ENCODE data around the gene GHRH.

Gene GHRH

GRCh38 chr20:37261714-37262113, at the start of gene GHRH:
Gene GHRH, minus strand, starts transcription at chr20:37261814. Its CDS starts 4,925 bp downstream, at chr20:37256889.
- Histone ChIP-seq H3K36me3 (ENCODE audit: low read depth) (no peaks in the 10 kb centered on the region), H3K27me3 (ENCODE audit: insufficient read depth, poor library complexity, severe bottlenecking) (peaks cover 10% of the 10 kb centered on the region), H3K9me3 (ENCODE audit: severe bottlenecking) (no peaks in the 10 kb centered on the region), H3K4me3 (ENCODE audit: severe bottlenecking) (no peak within 1 kb of the TSS), H3K4me1 (ENCODE audit: insufficient read depth, poor library complexity, severe bottlenecking) (no peaks in the 10 kb centered on the region), H3K27ac (ENCODE audit: poor library complexity, severe bottlenecking) (no peak within 1 kb of the TSS)
- ATAC-seq (ENCODE audit: low read depth) (no peak), DNase-seq (ENCODE audit: low spot score) (no peak)
- TF ChIP-seq, protein P1, sequence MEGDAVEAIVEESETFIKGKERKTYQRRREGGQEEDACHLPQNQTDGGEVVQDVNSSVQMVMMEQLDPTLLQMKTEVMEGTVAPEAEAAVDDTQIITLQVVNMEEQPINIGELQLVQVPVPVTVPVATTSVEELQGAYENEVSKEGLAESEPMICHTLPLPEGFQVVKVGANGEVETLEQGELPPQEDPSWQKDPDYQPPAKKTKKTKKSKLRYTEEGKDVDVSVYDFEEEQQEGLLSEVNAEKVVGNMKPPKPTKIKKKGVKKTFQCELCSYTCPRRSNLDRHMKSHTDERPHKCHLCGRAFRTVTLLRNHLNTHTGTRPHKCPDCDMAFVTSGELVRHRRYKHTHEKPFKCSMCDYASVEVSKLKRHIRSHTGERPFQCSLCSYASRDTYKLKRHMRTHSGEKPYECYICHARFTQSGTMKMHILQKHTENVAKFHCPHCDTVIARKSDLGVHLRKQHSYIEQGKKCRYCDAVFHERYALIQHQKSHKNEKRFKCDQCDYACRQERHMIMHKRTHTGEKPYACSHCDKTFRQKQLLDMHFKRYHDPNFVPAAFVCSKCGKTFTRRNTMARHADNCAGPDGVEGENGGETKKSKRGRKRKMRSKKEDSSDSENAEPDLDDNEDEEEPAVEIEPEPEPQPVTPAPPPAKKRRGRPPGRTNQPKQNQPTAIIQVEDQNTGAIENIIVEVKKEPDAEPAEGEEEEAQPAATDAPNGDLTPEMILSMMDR (IDR thresholded peaks at IDR 0.05; ENCODE audit: poor library complexity, severe bottlenecking) = no peak

DNA sequence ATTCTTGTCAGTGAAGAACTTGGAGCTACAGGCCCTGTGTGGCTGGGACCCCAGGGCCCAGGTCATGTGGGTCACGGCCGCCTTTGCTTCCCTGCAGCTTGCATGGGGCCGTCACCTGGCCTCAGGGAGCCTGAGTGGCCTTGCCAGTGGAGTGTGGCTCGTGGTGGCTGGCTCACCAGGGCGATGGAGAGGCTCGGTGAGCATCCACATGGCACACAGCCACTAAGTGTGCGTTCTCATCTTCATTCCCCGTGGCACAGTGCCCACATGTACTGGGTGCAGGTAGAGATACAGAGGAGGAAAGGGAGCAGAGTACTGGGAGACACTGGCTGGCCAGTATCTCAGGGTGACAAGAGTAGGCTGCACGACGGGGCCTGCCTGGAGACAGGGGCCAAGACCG, 49.3 kb upstream of the GHRH start:
- no peak overlapping the region for H3K27ac ChIP-seq (ENCODE audit: poor library complexity, severe bottlenecking)
- H3K4me1 ChIP-seq (ENCODE audit: insufficient read depth, poor library complexity, severe bottlenecking) = peaks cover 25% of the 10 kb centered on the region
- H3K36me3 ChIP-seq (ENCODE audit: low read depth) = peaks cover 92% of the 10 kb centered on the region
- H3K27me3 ChIP-seq (ENCODE audit: insufficient read depth, poor library complexity, severe bottlenecking) = no peaks in the 10 kb centered on the region
- DNase-seq (ENCODE audit: low spot score) = no peak
- no peak overlapping the region for H3K4me3 ChIP-seq (ENCODE audit: severe bottlenecking)
- TF ChIP-seq, protein P1 (IDR thresholded peaks at IDR 0.05; ENCODE audit: poor library complexity, severe bottlenecking) = no peak
- H3K9me3 ChIP-seq (ENCODE audit: severe bottlenecking) = no peaks in the 10 kb centered on the region
- ATAC-seq (ENCODE audit: low read depth) = no peak

DNA sequence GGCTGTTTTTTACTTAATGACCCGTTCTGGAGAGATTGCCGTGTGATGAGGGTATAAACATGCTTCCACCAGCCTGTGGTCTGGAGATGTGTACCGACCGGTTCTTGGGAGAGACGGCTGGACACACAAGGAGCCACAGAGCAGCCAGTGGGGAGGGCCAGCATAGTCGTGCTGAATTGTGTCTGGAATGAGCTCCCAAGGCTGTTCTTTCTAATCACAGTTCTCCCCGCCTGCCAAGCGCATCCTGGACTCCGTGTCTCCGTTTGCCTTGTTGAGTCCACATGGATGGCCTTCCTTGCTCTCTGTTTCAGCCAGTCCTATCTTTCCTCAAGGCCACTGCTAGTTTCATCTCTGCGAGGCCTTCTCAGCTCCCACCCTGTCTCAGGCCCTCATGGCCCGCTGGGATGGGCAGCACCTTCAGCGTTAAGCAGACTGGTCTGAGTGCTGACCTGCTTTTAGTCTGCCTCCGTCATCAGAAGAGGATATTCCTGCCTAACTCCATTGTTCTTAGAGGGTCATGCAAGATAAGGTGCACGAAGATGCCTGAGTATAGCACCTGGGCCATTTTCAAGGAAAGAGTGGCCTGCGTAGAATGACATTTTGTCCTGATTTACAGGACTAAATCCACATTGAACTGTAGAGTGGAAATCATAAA, 48.4 kb upstream of the GHRH start:
- no peaks in the 10 kb centered on the region for H3K27me3 ChIP-seq (ENCODE audit: insufficient read depth, poor library complexity, severe bottlenecking)
- H3K36me3 ChIP-seq (ENCODE audit: low read depth) = peaks cover 85% of the 10 kb centered on the region
- DNase-seq (ENCODE audit: low spot score) (no peak), ATAC-seq (ENCODE audit: low read depth) (no peak)
- H3K4me3 ChIP-seq (ENCODE audit: severe bottlenecking) = no peak overlapping the region
- no peak overlapping the region for H3K27ac ChIP-seq (ENCODE audit: poor library complexity, severe bottlenecking)
- peaks cover 18% of the 10 kb centered on the region for H3K4me1 ChIP-seq (ENCODE audit: insufficient read depth, poor library complexity, severe bottlenecking)
- TF ChIP-seq, protein P1 (IDR thresholded peaks at IDR 0.05; ENCODE audit: poor library complexity, severe bottlenecking) = no peak
- H3K9me3 ChIP-seq (ENCODE audit: severe bottlenecking) = no peaks in the 10 kb centered on the region

- no peaks in the 10 kb centered on the region for H3K9me3 ChIP-seq (ENCODE audit: severe bottlenecking)
- H3K27me3 ChIP-seq (ENCODE audit: insufficient read depth, poor library complexity, severe bottlenecking) = no peaks in the 10 kb centered on the region
- ATAC-seq (ENCODE audit: low read depth) (no peak), DNase-seq (ENCODE audit: low spot score) (no peak)
- no peak overlapping the region for H3K27ac ChIP-seq (ENCODE audit: poor library complexity, severe bottlenecking)
- TF ChIP-seq, protein P1 (IDR thresholded peaks at IDR 0.05; ENCODE audit: poor library complexity, severe bottlenecking) = no peak
- peaks cover 85% of the 10 kb centered on the region for H3K36me3 ChIP-seq (ENCODE audit: low read depth)
- peaks cover 11% of the 10 kb centered on the region for H3K4me1 ChIP-seq (ENCODE audit: insufficient read depth, poor library complexity, severe bottlenecking)
- H3K4me3 ChIP-seq (ENCODE audit: severe bottlenecking) = no peak overlapping the region
Observed at GRCh38 chr20:37309290-37309689, 47.7 kb upstream of the GHRH start.
